ENCODE data around the gene NRP1. TPM values are rescaled to one million over a fixed set of nuclear protein-coding genes. Genes with fewer than 3 reads are reported as not detected.
A peak's percentile ranks its signal among the peaks of the same experiment; 100 is the strongest.

Gene NRP1
- polyA plus RNA-seq, 3 donors, result 1.1 to 1.7 (median 1.3) TPM

DNA sequence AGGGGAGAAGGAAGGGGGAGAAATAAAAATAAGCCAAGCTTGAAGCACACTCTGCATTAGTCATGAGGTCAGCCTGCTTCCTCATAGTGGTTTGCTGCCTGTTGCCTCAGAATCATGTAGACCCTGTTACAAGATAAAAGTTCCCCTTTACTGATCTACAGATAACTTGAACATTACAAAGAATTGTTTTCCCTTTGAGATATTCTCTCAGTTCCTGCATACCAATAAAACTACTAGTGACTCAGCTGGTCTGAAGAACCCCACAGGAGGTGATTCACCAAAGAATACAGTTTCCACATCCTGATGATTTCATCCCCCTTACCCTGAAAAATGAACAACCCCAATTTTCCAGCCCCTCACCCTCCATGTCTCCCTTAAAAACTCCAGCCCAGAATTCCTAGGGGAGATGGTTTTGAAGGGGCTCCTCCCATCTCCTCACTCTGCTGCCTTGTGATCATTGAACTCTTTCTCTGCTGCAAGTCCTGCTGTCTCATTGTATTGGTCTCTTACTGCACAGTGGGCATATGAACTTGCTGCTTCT, 31.5 kb upstream of the NRP1 start:
- peaks cover 19% of the 10 kb centered on the region for H3K4me1 Mint-ChIP-seq
- intact Hi-C loops (cut with micrococcal nuclease), result loop anchor here (10.0 kb wide), 1 partner anchor 139 kb away; no protein-coding TSS in a partner anchor
- peak; percentile 78 to 93 (median 88) for DNase-seq
- Histone ChIP-seq H3K36me3 (replicated peaks in 1 of 2; ENCODE audit: control insufficient read depth in 1 of 2, insufficient read depth in 2 of 2, low read length in 2 of 2) (no peaks in the 10 kb centered on the region), H4K20me1 (ENCODE audit: insufficient read depth, low read length) (no peaks in the 10 kb centered on the region), H3K4me3 (replicated peaks in 1 of 3; ENCODE audit: low read depth in 2 of 3, low read length in 3 of 3) (peak overlapping the region in 1 of 3 experiments; percentile 26), H3K27ac (ENCODE audit: low read depth in 1 of 2, low read length in 2 of 2) (peak overlapping the region; percentile 2 to 88), H3K9ac (ENCODE audit: insufficient read depth, low read length, poor library complexity, severe bottlenecking) (peak overlapping the region; percentile 27), H2AFZ (ENCODE audit: insufficient read depth, low read depth, low read length, poor library complexity, severe bottlenecking) (no peak overlapping the region), H3K27me3 (ENCODE audit: control insufficient read depth in 2 of 2, insufficient read depth in 2 of 2, low read length in 2 of 2) (no peaks in the 10 kb centered on the region), H3K4me2 (replicated peaks; ENCODE audit: extremely low read depth, low read length, poor library complexity, severe bottlenecking) (peak overlapping the region; percentile 19), H3K79me2 (ENCODE audit: insufficient read depth, low read length) (no peaks in the 10 kb centered on the region), H3K4me1 (ENCODE audit: control insufficient read depth in 1 of 2, insufficient read depth in 2 of 2, low read length in 2 of 2) (peaks cover 20 to 26% of the 10 kb centered on the region in 2 donors), H3K9me3 (replicated peaks in 1 of 2; ENCODE audit: control insufficient read depth in 1 of 2, insufficient read depth in 1 of 2, low read length in 2 of 2) (peaks cover 4 to 13% of the 10 kb centered on the region in 2 donors)
- H3K27me3 Mint-ChIP-seq (ENCODE audit: low read depth in 3 of 3), result peaks cover 0 to 6% (median 0%) of the 10 kb centered on the region in 3 donors
- TF ChIP-seq, protein P1, sequence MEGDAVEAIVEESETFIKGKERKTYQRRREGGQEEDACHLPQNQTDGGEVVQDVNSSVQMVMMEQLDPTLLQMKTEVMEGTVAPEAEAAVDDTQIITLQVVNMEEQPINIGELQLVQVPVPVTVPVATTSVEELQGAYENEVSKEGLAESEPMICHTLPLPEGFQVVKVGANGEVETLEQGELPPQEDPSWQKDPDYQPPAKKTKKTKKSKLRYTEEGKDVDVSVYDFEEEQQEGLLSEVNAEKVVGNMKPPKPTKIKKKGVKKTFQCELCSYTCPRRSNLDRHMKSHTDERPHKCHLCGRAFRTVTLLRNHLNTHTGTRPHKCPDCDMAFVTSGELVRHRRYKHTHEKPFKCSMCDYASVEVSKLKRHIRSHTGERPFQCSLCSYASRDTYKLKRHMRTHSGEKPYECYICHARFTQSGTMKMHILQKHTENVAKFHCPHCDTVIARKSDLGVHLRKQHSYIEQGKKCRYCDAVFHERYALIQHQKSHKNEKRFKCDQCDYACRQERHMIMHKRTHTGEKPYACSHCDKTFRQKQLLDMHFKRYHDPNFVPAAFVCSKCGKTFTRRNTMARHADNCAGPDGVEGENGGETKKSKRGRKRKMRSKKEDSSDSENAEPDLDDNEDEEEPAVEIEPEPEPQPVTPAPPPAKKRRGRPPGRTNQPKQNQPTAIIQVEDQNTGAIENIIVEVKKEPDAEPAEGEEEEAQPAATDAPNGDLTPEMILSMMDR (IDR thresholded peaks at IDR 0.05), result no peak
- H3K27ac Mint-ChIP-seq, result peak overlapping the region; percentile 90 to 96 (median 96)
- H3K4me3 Mint-ChIP-seq, result no peak overlapping the region
- H3K36me3 Mint-ChIP-seq, result no peaks in the 10 kb centered on the region
- peaks cover 17 to 30% (median 19%) of the 10 kb centered on the region in 7 donors for H3K9me3 Mint-ChIP-seq

DNA sequence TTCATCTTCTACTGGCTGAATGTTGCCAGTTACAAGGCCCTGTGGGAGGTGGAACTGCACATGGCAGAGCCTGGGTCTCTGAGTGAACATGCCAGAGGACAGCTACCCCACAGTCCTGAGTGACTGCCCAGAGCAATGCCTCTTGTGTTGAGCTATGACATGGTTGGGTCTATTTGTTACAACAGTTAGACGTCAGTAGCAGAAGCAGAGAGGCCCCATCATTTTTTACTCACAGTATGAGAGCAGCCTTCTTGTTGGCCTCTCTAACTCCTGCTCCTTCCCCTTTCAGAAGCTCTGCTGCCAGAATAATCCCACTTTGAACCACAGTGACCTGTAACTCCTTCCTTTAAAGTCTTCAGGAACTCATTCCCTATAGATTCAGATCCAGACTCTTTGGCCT, 30.8 kb upstream of the NRP1 start:
- Histone ChIP-seq H2AFZ (ENCODE audit: insufficient read depth, low read depth, low read length, poor library complexity, severe bottlenecking) (peak overlapping the region; percentile 13), H3K4me1 (ENCODE audit: control insufficient read depth in 1 of 2, insufficient read depth in 2 of 2, low read length in 2 of 2) (peaks cover 20 to 26% of the 10 kb centered on the region in 2 donors)

More for the DNA sequence above, 30.8 kb upstream of the NRP1 start:
- peak; percentile 19 to 61 (median 38) for DNase-seq
- intact Hi-C loops (cut with micrococcal nuclease), result loop anchor here (10.0 kb wide), 1 partner anchor 140 kb away; no protein-coding TSS in a partner anchor
- H3K4me1 Mint-ChIP-seq, result peaks cover 19% of the 10 kb centered on the region
- H3K9me3 Mint-ChIP-seq, result peaks cover 15 to 29% (median 22%) of the 10 kb centered on the region in 7 donors
- TF ChIP-seq, protein P1 (IDR thresholded peaks at IDR 0.05), result no peak
- Histone ChIP-seq H3K4me2 (replicated peaks; ENCODE audit: extremely low read depth, low read length, poor library complexity, severe bottlenecking) (peak overlapping the region; percentile 19), H3K27ac (ENCODE audit: low read depth in 1 of 2, low read length in 2 of 2) (peak overlapping the region; percentile 68 to 88), H3K79me2 (ENCODE audit: insufficient read depth, low read length) (no peaks in the 10 kb centered on the region), H3K4me3 (replicated peaks in 1 of 3; ENCODE audit: low read depth in 2 of 3, low read length in 3 of 3) (peak overlapping the region in 1 of 3 experiments; percentile 26), H4K20me1 (ENCODE audit: insufficient read depth, low read length) (no peaks in the 10 kb centered on the region), H3K27me3 (ENCODE audit: control insufficient read depth in 2 of 2, insufficient read depth in 2 of 2, low read length in 2 of 2) (no peaks in the 10 kb centered on the region), H3K9me3 (replicated peaks in 1 of 2; ENCODE audit: control insufficient read depth in 1 of 2, insufficient read depth in 1 of 2, low read length in 2 of 2) (peaks cover 4 to 13% of the 10 kb centered on the region in 2 donors), H3K36me3 (replicated peaks in 1 of 2; ENCODE audit: control insufficient read depth in 1 of 2, insufficient read depth in 2 of 2, low read length in 2 of 2) (no peaks in the 10 kb centered on the region), H3K9ac (ENCODE audit: insufficient read depth, low read length, poor library complexity, severe bottlenecking) (peak overlapping the region; percentile 27)
- WGBS (ENCODE audit: insufficient coverage), result no CpG with 5 or more reads among the region's 1 CpG
- peak overlapping the region in 1 of 2 donors; percentile 36 for H3K4me3 Mint-ChIP-seq
- peaks cover 0 to 6% (median 0%) of the 10 kb centered on the region in 3 donors for H3K27me3 Mint-ChIP-seq (ENCODE audit: low read depth in 3 of 3)
- H3K36me3 Mint-ChIP-seq, result no peaks in the 10 kb centered on the region
- H3K27ac Mint-ChIP-seq, result peak overlapping the region; percentile 90 to 96 (median 96)
